ENCODE measurements around the gene HRG.

GRCh38 chr3:186644683-186645082 lies 21.1 kb upstream of the HRG start:
- no peak for TF ChIP-seq CTCF (IDR thresholded peaks at IDR 0.05)
- no peak for TF ChIP-seq MXI1 (IDR thresholded peaks at IDR 0.05; ENCODE audit: low read depth, low read length)

Measured in SK-N-SH (cell line).